ENCODE results near the gene MEA1.

Gene MEA1

DNA sequence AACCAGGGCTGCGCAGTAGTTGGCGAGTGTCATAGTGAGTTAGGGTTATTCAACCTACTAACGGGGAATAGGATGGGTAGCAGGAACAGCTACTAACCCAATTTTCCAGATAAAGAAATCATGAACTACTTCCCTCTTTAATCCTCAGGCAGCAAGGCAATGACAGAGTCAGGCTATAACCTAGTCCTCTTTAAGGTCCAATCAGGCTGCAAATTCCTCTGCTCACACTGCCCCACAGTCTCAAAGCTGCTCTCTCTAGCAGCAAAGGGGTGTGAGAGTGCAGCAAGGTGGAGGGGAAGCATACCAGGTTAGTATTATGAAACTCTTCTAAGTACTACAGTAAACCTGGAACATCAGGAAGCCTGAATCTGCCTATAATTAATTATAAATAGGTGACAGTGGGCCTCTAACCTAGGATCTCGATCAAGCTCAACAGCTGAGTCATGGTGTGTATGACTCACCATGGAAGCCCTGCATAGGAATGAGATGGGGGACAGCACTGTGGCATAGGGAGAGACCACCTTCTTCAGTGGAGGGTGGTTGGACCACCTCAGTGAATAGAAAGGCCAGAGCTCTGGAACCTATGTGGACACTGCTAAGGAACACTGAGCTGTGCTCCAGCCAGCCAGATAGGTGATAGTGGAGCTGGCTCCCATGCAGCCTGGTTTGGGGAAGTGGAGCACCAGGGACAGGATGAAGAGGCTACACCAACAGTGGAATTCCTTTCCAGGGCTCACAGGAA, 42.7 kb downstream of the MEA1 start:
- DNase-seq (ENCODE audit: low read depth) = no peak

- no peak for DNase-seq (ENCODE audit: low read depth)
These were observed 43.8 kb downstream of the MEA1 start for GRCh38 chr6:42969934-42970333.

- no peak for DNase-seq (ENCODE audit: low read depth)
These were observed 44.3 kb downstream of the MEA1 start for GRCh38 chr6:42969431-42969830.

GRCh38 chr6:42968783-42969182, 45.0 kb downstream of the MEA1 start:
- DNase-seq (ENCODE audit: low read depth) = no peak

GRCh38 chr6:42968126-42968701, 45.5 kb downstream of the MEA1 start:
- DNase-seq (ENCODE audit: low read depth) = no peak

DNA sequence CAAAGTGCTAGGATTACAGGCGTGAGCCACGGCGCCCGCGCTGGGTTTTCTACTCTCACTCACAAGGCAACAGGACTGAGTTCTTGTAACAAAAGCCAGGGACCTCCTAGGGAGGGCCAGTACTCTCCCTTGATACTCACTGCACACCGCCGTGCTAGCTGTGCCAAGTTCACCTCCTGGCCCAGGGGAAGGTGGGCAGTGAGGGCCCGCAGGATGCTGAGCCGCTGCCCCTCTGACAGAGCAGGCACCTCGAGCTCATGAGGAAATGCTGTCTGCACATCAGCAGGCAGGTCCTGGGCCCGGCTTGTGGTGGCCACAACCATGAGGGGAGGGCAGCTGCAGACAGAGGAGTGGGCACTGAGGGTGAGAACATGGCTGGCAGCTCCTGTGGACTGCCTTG, 46.5 kb downstream of the MEA1 start:
- DNase-seq (ENCODE audit: low read depth) = no peak

DNA sequence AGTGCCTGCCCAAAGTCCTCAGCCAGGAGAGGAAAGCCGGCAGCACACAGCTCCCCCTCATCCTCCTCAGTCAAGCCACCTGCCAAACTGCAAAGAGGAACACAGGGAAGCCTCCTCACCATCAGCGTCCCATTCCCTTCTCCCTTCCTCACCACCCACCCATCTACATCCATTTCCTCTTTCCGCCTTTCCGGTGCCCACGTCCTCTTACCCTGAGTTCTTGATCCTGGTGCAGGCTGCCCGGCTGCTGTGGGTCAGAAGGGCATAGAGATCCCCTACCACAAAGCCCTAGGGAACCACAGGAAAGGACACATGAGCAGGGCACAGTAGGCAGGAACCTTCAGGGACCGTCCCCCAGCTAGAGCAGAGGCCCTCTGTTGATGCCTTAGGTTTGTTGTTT, 47.2 kb downstream of the MEA1 start:
- DNase-seq (ENCODE audit: low read depth) = no peak

DNA sequence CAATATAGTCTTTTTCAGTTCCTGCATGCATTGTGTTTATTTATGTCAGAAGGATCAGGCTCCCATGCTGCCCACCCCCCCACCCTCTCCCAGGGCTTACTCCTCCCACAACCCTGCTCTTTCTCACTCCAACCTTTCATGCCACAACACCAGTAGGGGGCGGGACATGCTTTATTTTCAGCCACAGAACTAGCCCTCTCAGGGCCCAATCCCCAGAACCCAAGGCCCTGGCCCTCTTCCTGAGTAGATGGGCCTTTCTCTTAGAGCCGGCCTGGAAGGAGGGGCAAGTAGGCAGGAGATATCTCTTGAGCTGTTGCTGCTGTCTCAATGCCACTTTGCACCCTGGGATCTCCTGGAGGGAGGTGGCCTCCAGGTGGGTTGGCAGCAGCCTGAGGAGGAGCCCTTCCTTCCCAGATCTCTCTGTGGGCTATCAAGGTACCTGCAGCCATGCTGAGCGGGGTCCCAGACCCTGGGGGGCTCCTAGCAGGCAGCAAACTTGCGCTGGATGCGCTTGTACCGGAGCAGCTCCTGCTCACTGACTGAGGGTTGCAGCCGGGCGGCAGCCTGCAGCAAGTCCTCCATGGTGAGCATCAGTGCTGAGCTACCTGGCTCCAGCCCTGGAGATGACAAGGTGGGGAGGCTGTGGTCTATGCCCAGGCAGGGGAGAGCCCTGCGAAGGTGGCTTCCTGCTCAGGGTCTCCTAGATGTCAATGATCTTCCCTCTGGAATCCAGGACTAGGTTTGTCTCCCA, 49.7 kb downstream of the MEA1 start:
- DNase-seq (ENCODE audit: low read depth) = no peak

- DNase-seq (ENCODE audit: low read depth) = no peak
These were observed 50.4 kb downstream of the MEA1 start for GRCh38 chr6:42963179-42963854.

GRCh38 chr6:42962502-42963178, 51.1 kb downstream of the MEA1 start:
- DNase-seq (ENCODE audit: low read depth) = no peak

DNA sequence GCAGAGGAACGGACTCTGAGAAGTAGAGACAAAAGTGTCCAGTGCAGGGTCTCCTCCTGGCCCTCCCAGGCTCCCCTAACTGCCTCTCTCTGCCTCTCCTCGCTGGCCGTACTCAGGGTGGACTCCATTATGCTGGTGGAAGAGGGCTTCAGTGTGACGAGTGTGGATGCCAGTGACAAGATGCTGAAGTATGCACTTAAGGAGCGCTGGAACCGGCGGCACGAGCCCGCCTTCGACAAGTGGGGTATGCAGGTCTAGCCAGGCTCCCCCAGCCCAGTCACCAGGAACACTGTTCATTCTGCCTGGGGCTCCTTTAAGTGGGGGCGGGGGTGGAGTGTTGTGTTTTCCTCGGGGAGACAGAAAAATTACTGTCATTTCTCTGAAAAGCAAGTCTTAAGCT, 51.6 kb downstream of the MEA1 start:
- DNase-seq (ENCODE audit: low read depth) = no peak

Data from HS-5 (cell line).